HG03378 (cell line): Measurements from ENCODE around the gene PWP1.
"Not testable (repeated sequence)": the region's sequence is repeated elsewhere in the genome, so short reads cannot be mapped to it uniquely, and the experiment has no call there.

Experiments
- ATAC-seq: cut with Tn5 transposase; IDR thresholded peaks from one replicate; pipeline ENCODE4 v1.9.1; 2021; ENCODE audit warnings: mild to moderate bottlenecking, moderate library complexity; ENCODE audit not compliant: unreplicated experiment

The PWP1 gene

DNA sequence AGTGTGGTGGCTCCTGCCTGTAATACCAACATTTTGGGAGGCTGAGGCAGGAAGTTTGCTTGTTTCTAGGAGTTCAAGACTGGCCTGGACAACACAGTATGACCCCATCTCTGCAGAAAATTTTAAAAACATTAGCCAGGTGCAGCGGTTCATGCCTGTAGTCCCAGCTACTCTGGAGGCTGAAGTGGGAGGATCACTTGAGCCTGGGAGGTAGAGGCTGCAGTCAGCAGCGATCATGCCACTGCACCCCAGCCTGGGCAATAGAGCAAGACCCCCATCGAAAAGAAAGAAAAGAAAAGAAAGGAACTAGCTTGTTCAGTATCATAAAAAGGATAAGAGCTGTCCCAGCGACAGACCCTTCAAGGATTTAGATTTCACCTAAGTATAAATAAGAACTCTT, 18.1 kb upstream of the PWP1 start:
- no peak for ATAC-seq

GRCh38 chr12:107668320-107669098, 17.1 kb upstream of the PWP1 start:
- no peak for ATAC-seq

- no peak for ATAC-seq
Observed at GRCh38 chr12:107669946-107670345, 15.7 kb upstream of the PWP1 start.

DNA sequence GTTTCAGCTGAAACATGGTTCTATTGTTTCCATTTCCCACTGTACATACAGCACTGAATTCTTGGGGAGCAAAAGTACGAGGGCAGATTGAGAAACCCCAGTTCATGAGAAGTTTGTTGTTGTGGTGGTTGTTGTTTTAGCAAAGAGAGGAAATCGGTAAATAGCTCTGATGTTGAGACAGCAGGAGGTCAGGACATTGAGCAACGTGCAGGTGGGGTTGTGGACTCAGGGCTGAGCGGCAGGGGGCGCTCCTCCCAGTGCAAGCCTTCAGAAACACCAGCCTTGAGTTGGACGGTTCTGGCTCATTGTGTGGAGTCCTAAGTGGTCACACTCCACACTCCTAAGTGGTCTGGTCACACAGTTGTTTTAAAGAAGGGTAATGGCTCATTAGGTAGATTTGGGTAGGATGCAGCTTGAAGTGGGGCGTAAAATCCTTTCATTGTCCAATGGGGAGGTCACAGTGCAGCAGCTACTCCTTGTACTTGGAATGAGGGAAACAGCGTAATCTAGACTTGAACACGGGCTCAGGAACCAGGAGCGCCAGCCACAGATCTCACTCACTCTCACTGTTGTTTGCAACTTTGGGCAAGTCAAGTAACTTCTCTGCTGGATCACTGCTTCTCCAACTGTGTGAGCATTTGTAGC, 14.5 kb upstream of the PWP1 start:
- no peak for ATAC-seq

DNA sequence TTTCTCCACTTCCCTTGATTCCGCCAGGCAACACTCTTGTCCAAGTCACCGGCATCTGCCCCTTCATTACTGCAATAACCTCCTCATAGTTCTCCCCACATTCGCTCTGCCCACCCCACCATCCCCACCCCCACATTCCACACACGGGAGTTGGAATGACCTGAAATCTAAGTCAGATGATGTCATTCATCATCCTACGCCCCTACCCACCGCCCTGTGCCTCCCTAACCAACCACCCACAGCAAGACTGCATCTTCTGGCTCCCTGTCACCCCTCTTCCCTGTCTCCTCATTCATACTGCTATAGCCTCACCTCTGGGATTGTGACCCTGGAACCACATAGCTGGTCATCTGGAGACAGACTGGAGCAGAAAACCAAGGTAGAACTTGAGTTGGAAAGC, 7.9 kb upstream of the PWP1 start:
- ATAC-seq = no peak

- no peak for ATAC-seq
Observed at GRCh38 chr12:107679336-107679735, 6.3 kb upstream of the PWP1 start.

DNA sequence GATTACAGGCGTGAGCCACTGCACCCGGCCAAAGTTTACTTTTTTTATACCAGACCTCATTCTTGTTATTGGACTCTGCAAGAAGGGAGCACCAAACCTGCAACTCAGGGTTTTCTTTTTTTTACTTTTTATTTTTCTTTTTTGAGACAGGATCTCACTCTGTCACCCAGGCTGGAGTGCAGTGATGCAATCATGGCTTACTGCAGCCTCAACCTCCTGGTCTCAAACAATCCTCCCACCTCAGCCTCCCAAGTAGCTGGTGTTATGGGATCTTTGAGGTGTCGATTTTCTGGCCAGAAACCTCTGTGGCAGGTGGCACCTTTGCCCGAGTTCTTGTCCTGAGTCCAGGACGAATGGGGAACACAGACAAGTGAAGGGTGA, 4.2 kb upstream of the PWP1 start:
- no peak for ATAC-seq

GRCh38 chr12:107681836-107682820, 3.5 kb upstream of the PWP1 start:
- ATAC-seq = no peak

DNA sequence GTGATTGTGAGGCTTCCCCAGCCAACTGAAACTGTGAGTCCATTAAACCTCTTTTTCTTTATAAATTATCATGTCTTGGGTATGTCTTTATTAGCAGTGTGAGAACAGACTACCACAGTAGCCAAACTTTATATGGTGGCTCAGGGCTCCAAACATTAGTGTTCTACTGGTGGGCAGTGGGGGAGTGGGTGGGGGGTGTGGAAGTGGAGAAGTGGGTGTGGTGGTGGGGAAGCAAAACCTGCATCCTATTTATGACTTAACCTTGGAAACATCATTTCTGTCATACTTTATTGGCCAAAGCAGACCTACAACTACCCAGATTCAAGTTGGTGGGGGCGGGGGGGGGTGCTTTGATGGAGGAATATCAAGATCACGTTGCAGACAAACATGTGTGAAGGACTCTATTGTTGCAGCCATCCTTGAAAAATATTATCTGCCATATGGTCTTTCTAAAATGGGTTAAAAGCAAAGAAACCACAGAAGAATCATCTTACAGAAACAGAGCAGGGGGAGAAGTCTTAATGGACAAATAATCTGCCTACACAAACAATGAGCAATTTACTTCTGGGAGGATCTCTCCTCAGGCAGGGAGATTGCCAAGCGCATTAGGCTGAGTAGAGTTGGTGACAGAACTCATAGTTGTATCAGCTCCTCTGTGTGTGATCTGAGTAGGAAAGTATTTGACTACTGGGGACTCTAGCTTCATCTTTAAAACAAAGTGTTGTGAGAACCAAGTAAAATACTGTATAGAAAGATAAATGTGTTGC, 1.4 kb upstream of the PWP1 start:
- no peak for ATAC-seq

- ATAC-seq = no peak
Observed at GRCh38 chr12:107684990-107685359, 624 bp upstream of the PWP1 start.

- not testable (repeated sequence) for ATAC-seq
Observed at GRCh38 chr12:107695772-107696171, 10.2 kb downstream of the PWP1 start.

DNA sequence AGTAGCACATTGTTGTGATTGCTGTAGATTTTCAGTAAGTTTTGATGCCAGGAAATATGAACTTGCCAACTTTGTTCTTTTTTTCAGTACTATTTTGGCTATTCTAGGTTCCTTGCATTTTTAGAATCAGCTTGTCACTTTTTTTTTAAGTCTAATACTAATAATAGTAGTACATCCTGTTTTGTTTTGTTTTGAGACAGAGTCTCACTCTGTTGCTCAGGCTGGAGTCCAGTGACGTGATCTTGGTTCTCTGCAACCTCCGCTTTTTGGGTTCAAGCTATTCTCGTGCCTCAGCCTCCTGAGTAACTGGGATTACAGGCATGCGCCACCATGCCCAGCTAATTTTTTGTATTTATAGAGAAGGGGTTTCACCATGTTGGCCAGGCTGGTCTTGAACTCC, 16.5 kb downstream of the PWP1 start:
- ATAC-seq = no peak

DNA sequence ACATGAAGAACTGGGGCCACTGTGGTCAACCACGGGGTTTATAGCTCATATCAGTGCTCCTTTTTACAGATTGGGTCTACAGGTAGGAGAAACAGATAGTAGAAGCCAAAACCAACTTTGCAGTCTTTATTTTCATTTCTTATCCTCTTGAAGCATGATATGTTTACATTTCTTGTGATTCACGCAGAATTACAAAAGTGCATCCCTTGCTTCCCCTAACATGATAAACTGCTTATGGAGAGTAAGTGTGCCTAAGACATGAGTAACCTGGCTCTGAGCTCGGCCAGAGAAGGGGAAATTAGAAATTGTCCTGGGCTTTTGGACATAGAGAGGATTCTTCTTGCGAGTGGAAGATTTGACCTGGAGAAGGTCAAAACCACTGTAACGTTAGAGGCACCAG, 18.4 kb downstream of the PWP1 start:
- ATAC-seq = no peak

GRCh38 chr12:107705522-107705921, 19.9 kb downstream of the PWP1 start:
- not testable (repeated sequence) for ATAC-seq

GRCh38 chr12:107715780-107716179, 30.2 kb downstream of the PWP1 start:
- ATAC-seq = no peak

GRCh38 chr12:107718606-107719005, 33.0 kb downstream of the PWP1 start:
- ATAC-seq = no peak

GRCh38 chr12:107727327-107727726, 41.7 kb downstream of the PWP1 start:
- not testable (repeated sequence) for ATAC-seq

DNA sequence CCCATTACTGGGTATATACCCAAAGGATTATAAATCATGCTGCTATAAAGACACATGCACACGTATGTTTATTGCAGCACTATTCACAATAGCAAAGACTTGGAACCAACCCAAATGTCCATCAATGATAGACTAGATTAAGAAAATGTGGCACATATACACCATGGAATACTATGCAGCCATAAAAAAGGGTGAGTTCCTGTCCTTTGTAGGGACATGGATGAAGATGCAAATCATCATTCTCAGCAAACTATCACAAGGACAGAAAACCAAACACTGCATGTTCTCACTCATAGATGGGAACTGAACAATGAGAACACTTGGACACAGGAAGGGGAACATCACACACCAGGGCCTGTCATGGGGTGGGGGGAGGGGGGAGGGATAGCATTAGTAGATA, 42.1 kb downstream of the PWP1 start:
- ATAC-seq = not testable (repeated sequence)

GRCh38 chr12:107730618-107731341, 45.2 kb downstream of the PWP1 start:
- ATAC-seq = no peak

GRCh38 chr12:107731366-107731765, 45.8 kb downstream of the PWP1 start:
- ATAC-seq = no peak
